IPS-18c (cell line): ENCODE data around the gene CLEC1A.

Experiments
- H3K4me3 ChIP-seq: 2 replicates; pipeline ENCODE4 v1.7.0; 2013; ENCODE audit warnings: low read depth, mild to moderate bottlenecking, low read length, moderate library complexity; ENCODE audit not compliant: insufficient read depth
- H3K9me3 ChIP-seq: one replicate; pipeline ENCODE4 v1.6.1; 2013; ENCODE audit warnings: mild to moderate bottlenecking, low read length, moderate library complexity; ENCODE audit not compliant: control insufficient read depth, insufficient read depth

CLEC1A gene

DNA sequence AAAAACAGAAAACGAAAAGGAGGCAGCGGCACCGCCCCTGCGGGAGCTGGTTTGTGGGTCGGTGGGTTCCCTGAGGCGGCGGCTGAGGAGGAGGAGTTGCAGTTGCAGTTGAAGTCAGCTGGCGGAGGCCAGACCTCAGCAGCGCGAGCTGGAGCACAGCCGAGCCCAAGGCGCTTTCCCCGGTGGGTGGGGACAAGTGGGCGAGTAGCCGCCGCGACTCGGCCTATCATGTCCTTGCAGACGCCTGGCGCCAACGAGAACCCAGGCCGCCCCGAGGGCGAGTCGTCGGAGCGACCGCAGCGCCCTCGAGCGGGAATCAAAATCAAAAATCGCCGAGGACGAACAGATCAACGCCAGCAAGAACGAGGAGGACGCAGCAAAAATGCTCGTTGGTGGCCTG is 12.7 kb upstream of the CLEC1A start:
- H3K4me3 ChIP-seq = no peak overlapping the region
- H3K9me3 ChIP-seq = peaks cover 6% of the 10 kb centered on the region

DNA sequence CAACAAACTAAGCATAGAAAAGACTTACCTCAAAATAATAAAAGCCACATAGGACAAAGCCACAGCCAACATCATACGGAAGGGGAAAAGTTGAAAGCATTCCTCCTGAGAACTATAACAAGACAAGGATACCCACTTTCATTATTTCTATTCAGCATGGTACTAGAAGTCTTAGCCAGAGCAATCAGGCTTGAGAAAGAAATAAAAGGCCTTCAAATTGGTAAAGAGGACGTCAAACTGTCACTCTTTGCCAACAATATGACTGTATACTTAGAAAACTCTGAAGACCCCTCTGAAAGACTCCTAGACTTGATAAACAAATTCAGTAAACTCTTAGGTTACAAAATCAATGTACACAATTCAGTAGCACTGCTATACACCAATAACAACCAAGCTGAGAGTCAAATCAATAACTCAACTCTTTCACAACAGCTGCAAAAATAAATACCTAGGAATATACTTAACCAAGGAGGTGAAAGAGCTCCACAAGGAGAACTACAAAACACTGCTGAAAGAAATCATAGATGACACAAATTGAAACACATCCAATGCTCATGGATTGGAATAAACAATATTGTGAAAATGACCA is 11.6 kb upstream of the CLEC1A start:
- peaks cover 6% of the 10 kb centered on the region for H3K9me3 ChIP-seq
- H3K4me3 ChIP-seq = no peak overlapping the region

DNA sequence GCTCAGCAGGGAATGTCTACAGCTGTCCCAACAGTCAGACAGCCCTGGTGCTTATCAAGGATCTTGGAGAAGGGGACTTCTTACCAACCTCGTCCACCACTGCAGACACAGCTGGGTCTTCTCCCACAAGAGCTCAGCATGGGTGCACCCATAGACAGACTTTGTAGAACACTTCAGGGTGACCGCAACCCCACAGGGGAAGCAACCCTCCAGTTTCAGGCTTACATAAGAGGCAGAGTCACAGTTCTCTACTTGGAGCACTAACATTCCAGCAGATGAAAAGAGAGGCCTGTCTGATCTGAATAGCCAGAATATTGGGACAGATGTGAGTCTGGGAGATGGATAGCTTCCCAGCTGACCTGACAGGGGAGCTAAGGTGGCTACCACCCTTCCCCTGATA is 3.5 kb upstream of the CLEC1A start:
- no peaks in the 10 kb centered on the region for H3K9me3 ChIP-seq
- no peak overlapping the region for H3K4me3 ChIP-seq

DNA sequence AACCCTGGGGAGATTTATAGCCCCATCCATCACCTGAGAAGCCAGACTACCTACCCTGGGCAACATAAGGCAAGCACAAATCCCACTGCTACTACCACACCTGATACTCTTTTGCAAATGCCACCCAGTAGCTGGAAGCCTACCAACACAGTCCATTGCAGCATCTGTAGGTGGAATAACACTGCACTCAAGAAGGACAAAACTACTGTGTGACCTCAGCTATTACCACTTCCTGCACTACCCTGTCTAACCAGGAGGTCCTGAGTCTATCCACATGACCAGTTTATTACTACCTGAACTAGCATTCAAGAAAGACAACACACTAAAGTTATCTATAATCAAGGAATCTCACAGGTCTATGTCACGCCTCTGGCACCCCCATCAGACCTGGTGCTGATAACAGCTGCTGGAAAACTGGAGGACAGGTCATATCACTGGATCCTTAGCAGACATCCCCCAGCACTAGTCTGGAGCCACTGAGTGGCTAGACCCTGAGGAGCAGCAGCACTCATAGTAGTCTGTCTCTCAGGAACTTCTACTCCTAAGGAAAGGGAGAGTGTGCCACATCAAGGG is 2.9 kb upstream of the CLEC1A start:
- H3K9me3 ChIP-seq = no peaks in the 10 kb centered on the region
- no peak overlapping the region for H3K4me3 ChIP-seq

DNA sequence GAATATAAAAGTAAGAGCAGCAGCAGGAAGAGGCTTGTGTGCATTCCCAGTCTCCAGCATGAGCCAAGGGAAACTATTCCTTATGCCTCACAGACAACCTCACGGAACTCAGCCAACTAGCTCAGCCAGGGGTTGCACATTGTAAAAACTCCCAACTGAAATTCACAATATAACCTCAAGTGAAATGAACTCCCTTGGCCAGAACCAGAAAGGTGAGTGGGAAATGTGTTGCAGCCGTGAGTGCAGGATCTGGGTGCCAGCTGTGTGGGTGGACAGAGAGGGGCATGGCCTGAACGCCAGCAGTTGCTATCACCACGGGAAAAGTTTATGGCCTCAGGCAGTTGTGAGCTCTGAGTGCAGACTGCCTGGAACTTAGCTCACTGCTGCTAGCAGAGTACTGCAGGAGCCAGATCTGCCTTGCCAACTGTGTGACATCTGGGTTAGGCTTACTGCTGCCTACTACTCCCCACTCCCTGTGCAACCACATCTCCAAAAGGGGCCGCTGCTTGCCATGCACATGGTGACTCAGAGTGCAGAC is 2.3 kb upstream of the CLEC1A start:
- H3K9me3 ChIP-seq = no peaks in the 10 kb centered on the region
- H3K4me3 ChIP-seq = no peak overlapping the region

DNA sequence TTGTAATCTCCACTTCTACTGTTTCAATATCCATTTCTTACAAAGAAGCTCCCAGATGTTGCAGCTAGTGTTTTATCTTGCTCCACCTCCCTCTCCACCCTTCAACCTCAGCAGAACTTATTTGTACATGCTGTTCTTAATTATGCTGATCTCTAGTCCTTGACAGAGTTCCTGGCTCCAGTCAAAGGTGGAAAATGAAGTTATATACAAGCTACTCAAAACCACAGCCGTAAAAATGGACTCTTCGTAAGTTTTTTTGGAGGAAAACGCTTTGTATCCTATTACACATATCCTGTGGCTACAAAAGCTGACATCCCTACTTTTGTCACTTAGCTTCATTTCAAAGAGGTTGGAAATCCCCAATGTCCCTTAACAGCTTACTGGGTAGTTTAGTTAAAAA is 1.3 kb downstream of the CLEC1A start:
- H3K9me3 ChIP-seq = no peaks in the 10 kb centered on the region
- H3K4me3 ChIP-seq = no peak overlapping the region

DNA sequence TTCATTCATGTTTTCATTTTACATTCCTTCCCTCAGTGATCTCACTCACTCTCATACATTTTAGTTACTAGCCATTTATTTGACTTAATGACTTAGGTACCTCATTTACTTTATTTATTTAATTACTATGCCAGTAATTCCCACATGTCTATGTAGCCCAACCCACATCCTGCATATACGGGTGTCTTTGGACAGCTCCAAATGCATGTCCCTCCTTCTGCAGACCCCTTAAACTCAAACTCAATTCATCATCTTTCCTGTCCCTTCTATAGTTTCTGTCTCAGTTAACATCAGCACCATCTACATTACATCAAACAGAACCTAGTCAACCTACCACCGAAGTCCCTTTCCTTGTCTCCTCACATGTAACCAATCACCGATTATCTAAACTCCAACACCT is 2.8 kb downstream of the CLEC1A start:
- Histone ChIP-seq H3K4me3 (no peak overlapping the region), H3K9me3 (no peaks in the 10 kb centered on the region)

DNA sequence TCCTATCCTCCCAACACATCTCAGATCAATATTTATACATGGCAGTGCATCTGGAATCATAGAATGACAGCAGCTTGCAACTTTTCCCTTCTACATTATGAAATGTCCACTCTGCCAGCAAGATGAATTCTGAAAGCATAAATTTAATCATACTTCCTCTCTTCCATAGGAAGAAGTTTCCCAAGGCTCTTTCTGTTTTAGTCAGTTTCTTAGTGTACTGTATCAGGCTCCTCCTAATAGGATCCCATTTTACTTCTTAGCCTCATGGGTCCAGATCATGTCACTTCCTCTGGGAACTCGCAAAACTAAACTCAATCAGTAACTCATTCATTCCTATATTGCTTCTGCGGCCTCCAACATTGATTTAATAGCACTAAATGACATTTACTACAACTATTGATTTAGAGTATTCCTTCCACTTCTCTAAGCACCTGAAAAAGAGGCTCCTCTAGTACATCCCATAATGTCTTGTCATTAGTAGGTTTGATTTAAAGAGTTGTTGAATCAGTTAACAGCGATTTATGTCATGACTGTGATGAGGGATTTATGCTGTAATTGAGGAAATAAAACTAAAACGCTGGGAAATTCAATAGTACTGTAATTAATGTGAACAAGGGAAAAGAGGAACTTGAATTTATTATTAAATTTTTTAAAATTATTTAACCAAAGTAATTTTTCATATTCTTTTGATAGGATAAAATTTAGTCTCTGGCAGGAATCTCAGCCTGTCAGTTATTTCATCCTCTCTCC is 4.0 kb downstream of the CLEC1A start:
- H3K4me3 ChIP-seq = no peak overlapping the region
- H3K9me3 ChIP-seq = no peaks in the 10 kb centered on the region

DNA sequence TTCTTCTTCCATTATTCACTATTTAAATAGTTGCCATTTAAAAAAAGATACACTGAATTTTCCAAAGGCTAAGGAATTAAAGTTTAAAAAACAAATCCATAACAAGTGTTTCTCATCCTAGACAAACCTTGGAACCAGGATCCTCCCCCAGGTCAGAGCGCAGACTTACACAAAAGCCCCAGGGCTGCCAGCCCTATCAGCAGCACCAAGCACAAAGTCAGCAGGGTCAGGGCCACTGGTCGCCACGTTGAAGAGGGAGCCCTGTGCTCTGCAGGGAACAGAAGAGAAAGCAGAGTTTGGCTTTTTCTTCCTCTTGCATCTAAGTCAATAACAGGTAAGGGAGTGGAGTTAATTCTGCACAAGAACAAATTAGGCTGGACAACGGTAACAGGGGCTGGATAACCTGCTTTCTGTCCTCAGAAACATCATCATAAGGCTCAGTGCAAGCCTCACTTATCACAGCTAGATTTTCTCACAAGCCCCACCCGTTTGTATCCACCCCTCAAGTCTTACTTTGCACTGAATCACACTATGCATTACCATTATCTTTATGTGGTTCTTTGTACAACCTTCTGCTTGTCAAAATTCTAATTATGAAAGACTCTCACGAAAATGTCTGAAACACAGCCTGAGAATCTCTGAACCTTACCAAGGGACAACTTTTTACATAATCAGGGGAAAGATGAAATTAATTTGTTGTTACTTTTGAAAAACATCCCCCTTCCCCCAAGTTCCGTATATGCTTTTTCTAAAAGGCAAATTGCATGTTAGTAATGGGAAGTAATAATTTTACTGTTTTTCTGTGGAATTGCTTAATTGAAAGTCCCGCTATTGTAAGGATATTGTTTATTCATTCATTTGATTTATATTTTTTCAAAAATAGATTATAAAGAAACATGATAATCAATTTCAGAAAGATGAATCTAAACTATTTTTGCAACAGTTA is 9.6 kb downstream of the CLEC1A start:
- H3K4me3 ChIP-seq = no peak overlapping the region
- no peaks in the 10 kb centered on the region for H3K9me3 ChIP-seq

DNA sequence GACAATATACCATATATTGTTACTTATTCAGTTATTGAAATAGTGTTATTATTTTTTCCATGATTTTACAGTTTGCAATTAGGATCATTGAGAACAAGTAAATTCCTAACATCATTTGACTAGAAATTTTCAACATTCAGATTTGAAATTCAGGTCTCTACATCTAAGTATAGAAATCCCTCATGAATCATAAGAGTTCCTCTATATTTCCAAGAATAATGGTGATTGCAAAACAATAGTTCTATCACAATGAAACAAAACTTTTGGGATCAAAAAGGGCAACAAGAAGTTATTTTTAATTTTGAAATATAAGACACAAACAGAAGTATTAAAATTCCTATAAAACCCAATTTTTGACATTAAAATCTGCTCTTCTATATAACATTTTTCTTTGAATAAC is 10.8 kb downstream of the CLEC1A start:
- no peak overlapping the region for H3K4me3 ChIP-seq
- H3K9me3 ChIP-seq = no peaks in the 10 kb centered on the region

DNA sequence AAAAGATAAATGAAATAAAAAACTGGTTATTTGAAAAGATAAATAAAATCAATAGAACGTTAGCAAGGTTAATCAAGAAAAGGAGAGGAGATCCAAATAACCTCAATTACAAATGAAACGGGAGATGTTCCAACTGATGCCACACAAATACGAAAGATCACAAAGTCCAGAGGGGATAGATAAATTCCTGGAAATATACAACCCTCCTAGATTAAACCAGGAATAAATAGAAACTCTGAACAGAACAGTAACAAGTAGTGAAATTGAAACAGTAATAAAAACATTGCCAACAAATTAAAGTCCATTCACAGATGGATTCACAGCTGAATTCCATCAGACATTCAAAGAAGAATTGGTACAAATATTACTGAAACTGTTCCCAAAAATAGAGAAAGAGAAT is 12.4 kb downstream of the CLEC1A start:
- Histone ChIP-seq H3K9me3 (no peaks in the 10 kb centered on the region), H3K4me3 (no peak overlapping the region)

DNA sequence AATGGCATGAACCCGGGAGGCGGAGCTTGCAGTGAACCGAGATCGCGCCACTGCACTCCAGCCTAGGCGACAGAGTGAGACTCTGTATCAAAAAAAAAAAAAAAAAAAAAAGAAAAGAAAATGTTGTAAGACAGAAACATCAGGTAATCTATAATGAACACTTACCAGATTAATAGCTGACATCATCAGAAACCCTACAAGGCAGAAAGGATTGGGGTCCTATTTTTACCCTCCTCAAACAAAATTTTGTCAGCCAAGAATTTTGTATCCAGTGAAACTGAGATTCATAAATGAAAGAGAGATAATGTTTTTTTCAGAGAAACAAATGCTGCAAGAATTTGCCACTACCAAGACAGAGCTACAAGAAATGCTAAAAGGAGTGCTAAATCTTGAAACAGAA is 14.1 kb downstream of the CLEC1A start:
- no peaks in the 10 kb centered on the region for H3K9me3 ChIP-seq
- no peak overlapping the region for H3K4me3 ChIP-seq

DNA sequence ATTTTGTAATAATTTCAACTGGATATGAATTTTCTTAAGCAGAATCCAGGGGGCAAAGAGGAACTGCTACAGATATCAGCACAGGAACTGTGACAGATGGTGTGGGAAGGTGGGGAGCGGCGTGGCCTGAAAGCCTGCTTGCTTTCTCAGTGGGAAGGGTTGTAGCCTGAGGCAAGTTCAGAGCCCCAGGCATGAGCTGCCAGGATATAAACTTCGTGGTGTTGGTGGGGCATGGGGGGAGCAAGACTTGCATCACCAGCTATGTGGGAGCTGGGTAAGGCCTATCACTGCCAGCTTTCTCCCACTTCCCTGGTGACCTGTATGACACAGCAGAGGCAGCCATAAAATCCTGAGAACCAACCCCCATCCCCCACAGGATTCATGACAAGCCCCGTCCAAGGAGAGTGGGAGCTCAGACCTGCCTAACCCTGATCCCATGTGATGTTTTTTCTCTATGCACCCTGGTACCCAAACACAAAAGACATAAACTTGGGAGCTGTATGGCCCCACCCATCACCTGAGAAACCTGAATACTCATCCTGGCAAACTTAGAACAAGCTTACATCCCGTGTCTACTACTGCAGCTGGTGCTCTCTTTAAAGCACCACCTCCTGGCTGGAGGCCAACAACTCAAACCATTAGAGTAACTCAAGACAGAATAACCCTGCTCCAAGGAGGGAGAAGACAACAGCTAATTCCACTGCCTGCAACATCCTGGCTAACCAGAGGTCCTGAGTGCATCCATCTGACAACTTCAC is 16.5 kb downstream of the CLEC1A start:
- no peak overlapping the region for H3K4me3 ChIP-seq
- no peaks in the 10 kb centered on the region for H3K9me3 ChIP-seq

DNA sequence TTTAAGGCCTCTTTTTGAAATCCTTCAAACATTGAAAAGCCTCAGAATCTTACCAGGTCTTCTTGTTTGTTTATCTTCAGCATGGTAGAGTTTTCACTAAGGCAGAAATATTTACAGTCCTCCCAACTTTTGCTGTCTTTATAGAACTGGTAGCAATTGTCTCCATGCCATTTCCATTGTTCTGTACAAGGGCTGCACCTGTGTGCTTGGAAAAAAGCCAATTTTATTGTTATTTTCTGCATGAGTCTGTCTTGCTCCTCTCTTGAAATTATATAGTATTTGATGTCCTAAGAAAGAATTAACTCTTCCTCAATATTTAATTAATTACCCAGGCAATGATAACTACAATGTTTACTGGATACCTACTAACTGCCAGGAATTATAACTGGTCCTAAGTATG is 23.3 kb downstream of the CLEC1A start:
- H3K4me3 ChIP-seq = no peak overlapping the region

DNA sequence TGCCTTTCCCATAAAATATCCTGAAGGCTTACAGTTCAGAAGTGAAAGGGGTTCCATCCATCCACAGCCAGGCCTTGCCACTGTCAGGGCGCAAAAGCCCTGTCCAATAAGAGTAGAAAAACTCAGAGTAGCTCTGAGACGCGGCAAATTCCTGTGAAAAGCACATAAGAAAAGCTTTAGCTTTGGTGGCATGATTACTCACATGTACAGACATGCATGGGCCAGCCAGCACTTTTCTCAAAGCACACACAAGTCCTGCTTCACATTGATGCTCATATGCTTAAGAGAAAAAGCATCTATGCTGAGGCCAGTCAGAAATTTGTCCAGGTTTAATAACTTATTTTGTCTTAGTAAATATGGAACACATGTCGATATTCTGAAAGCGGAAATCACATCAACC is 25.5 kb downstream of the CLEC1A start:
- no peaks in the 10 kb centered on the region for H3K9me3 ChIP-seq
- no peak overlapping the region for H3K4me3 ChIP-seq

More for the DNA sequence above, 23.3 kb downstream of the CLEC1A start:
- H3K9me3 ChIP-seq = no peaks in the 10 kb centered on the region

DNA sequence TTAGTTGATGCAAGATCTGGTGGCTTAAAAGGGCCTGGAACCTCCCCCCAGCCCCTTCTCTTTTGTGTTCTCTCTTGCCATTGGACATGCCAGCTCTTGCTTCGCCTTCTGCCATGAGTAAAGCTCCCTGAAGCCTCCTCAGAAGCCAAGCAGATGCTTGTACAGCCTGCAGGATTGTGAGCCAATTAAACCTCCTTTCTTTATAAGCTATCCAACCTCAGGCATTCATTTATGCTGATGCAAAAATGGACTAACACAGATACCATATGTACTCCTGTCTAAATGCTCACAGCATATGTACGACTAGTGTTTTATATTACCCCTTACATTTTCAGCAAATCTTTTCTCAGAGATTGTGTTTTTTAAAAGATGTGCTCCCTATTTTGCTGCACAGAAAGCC is 26.7 kb downstream of the CLEC1A start:
- Histone ChIP-seq H3K9me3 (no peaks in the 10 kb centered on the region), H3K4me3 (no peak overlapping the region)

DNA sequence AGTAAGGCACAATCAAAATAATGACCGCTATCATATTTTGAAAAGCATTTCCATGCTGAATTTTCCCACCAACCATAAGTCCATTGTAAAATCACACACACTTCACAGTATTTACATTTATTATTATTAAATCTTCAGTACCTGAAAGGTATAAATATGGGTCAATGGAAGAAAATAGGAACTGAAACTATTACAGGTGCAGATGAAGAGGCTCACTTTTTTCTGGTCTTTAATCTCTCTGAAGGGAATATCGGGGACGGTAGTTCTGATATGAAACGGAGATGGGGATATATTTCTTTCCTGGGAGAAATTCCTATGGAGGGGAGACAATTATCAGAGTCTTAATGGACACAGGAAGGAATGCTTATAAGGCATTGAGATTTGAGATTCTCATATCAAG is 28.4 kb downstream of the CLEC1A start:
- H3K9me3 ChIP-seq = no peaks in the 10 kb centered on the region
- no peak overlapping the region for H3K4me3 ChIP-seq
